ENCODE measurements around the gene BNC2.

DNA sequence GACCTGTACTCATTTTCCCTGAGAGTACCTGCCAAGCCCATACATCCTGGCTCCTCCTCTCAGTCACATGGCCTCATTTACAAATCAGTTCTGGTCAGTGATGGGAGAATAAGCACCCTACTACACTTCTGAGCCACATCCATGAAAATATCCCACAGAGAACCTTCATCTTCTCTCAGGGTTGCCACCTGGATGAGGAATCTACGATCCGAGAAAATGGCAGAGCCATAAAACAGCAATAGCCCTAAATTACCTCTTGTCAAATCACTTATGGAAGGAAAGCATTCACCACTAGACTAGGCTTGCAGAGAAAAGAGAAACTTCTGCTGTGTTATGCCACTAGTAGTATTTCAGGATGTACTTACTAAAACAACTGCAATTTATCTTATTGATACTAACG lies 324.8 kb downstream of the BNC2 start:
- TF ChIP-seq POLR2A (IDR thresholded peaks at IDR 0.05; ENCODE audit: low read length) (no peak), GATA1 (IDR thresholded peaks at IDR 0.05; ENCODE audit: low read depth, low read length) (no peak)
